HepG2 (cell line): Measurements from ENCODE around the gene TAF6. TPM values are rescaled to one million over a fixed set of nuclear protein-coding genes. Genes with fewer than 3 reads are reported as not detected.

Experiments used
- EP300 ChIP-seq, 3 experiments: sonication (generic) in 1 of 3; formaldehyde crosslinking in 1 of 3; IDR thresholded peaks; 2 replicates each; pipeline versions ENCODE4 v1.5.1 to v1.6.1; 2011 to 2020; ENCODE audit warnings: low read depth in 2 of 3, low read length in 2 of 3, borderline replicate concordance in 1 of 3, improper control_type of control experiment in 1 of 3, mild to moderate bottlenecking in 1 of 3, missing genetic modification reagents in 1 of 3, moderate library complexity in 1 of 3
- HOXA7 ChIP-seq: sonication (generic); formaldehyde crosslinking; IDR thresholded peaks from 2 replicates; pipeline ENCODE4 v1.8.1; 2022; ENCODE audit warnings: mild to moderate bottlenecking, missing genetic modification reagents, moderate library complexity
- MTA3 ChIP-seq: sonication (generic); formaldehyde crosslinking; IDR thresholded peaks from 2 replicates; pipeline ENCODE4 v1.4.0; 2020; ENCODE audit warnings: missing genetic modification reagents
- NAIF1 ChIP-seq: sonication (generic); formaldehyde crosslinking; IDR thresholded peaks from 2 replicates; pipeline ENCODE4 v1.5.0; 2020; ENCODE audit warnings: mild to moderate bottlenecking, missing genetic modification reagents, borderline replicate concordance
- NR2F2 ChIP-seq: IDR thresholded peaks from 2 replicates; pipeline ENCODE4 v1.6.1; 2012; ENCODE audit warnings: low read depth, inconsistent platforms, borderline replicate concordance
- RNF2 ChIP-seq: fragments of 450-650 bp; conservative IDR thresholded peaks from 2 replicates; pipeline ENCODE4 v1.6.1; 2016; ENCODE audit warnings: low read depth
- SKI ChIP-seq: fragments of 450-650 bp; IDR thresholded peaks from one replicate; pipeline ENCODE4 v1.6.1; 2018; ENCODE audit warnings: mild to moderate bottlenecking; ENCODE audit not compliant: partially characterized antibody
- ZNF275 ChIP-seq: sonication (generic); formaldehyde crosslinking; IDR thresholded peaks from 2 replicates; pipeline ENCODE4 v1.8.0; 2022; ENCODE audit warnings: missing genetic modification reagents, mild to moderate bottlenecking, inconsistent platforms, borderline replicate concordance
- ZNF563 ChIP-seq: sonication (generic); formaldehyde crosslinking; IDR thresholded peaks from 2 replicates; pipeline ENCODE4 v1.8.0; 2022; ENCODE audit warnings: mild to moderate bottlenecking, moderate library complexity, missing genetic modification reagents
- ZNF598 ChIP-seq: sonication (generic); formaldehyde crosslinking; IDR thresholded peaks from 2 replicates; pipeline ENCODE4 v1.5.1; 2020; ENCODE audit warnings: mild to moderate bottlenecking, missing genetic modification reagents, borderline replicate concordance
- ZNF710 ChIP-seq: sonication (generic); formaldehyde crosslinking; IDR thresholded peaks from 2 replicates; pipeline ENCODE4 v1.5.0; 2020; ENCODE audit warnings: mild to moderate bottlenecking, missing genetic modification reagents, borderline replicate concordance
- polyA plus RNA-seq, 8 experiments: library from polyadenylated mRNA; depleted of rRNA in 3 of 8; stranded (reverse) in 7 of 8; unstranded in 1 of 8; fragments of >200 nt; fragmentation: Illumina TruSeq in 4 of 8; extraction: Trizol in 4 of 8; gene quantifications; 2 replicates each; pipeline versions ENCODE4 v1.2.1 to v1.2.3, GENCODE V29; 2011 to 2016; ENCODE audit warnings: low read depth in 4 of 8, missing spikeins in 1 of 8, mixed read lengths in 1 of 8; ENCODE audit not compliant: insufficient read depth in 1 of 8
- total RNA-seq, 5 experiments: library from RNA; depleted of rRNA; stranded (reverse); fragments of >200 nt; fragmentation: Illumina TruSeq; extraction: Trizol; gene quantifications; 2 replicates each; pipeline ENCODE4 v1.2.3, GENCODE V29; 2016; ENCODE audit warnings: low read depth in 1 of 5
- TF ChIP-seq, protein P1 (sequence below): sonication (generic); formaldehyde crosslinking; conservative IDR thresholded peaks from 2 replicates; pipeline ENCODE4 v1.4.0; 2020; ENCODE audit warnings: missing genetic modification reagents
- TF ChIP-seq, protein P2 (sequence below): sonication (generic); formaldehyde crosslinking; IDR thresholded peaks from 2 replicates; pipeline ENCODE4 v1.5.0; 2020; ENCODE audit warnings: missing genetic modification reagents
- TF ChIP-seq, protein P3 (sequence below): sonication (generic); formaldehyde crosslinking; IDR thresholded peaks from 2 replicates; pipeline ENCODE4 v1.4.0; 2020; ENCODE audit warnings: low read depth, mild to moderate bottlenecking, missing genetic modification reagents
- TF ChIP-seq, protein P4 (sequence below): sonication (generic); formaldehyde crosslinking; IDR thresholded peaks from 2 replicates; pipeline ENCODE4 v1.4.0; 2020; ENCODE audit warnings: mild to moderate bottlenecking, low read depth, missing genetic modification reagents
- TF ChIP-seq, protein P5 (sequence below): sonication (generic); formaldehyde crosslinking; IDR thresholded peaks from 2 replicates; pipeline ENCODE4 v1.8.0; 2022; ENCODE audit warnings: missing genetic modification reagents, mild to moderate bottlenecking, moderate library complexity, borderline replicate concordance

Gene TAF6
- total and polyA plus RNA-seq, 2 of the 13 experiments (the other 11 are each of a cell fraction or from before 2014, with no cell fraction given), result 12.9 to 18.8 TPM

- TF ChIP-seq HOXA7 (CRISPR knock-in tag), result no peak
- TF ChIP-seq ZNF563, result no peak; the same call in 1 of the 2 replicates
- TF ChIP-seq, protein P1, sequence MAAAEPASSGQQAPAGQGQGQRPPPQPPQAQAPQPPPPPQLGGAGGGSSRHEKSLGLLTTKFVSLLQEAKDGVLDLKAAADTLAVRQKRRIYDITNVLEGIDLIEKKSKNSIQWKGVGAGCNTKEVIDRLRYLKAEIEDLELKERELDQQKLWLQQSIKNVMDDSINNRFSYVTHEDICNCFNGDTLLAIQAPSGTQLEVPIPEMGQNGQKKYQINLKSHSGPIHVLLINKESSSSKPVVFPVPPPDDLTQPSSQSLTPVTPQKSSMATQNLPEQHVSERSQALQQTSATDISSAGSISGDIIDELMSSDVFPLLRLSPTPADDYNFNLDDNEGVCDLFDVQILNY (CRISPR knock-in tag), result no peak
- TF ChIP-seq ZNF275, result peak; percentile 40; the same call in 1 of the 2 replicates
- TF ChIP-seq, protein P2, sequence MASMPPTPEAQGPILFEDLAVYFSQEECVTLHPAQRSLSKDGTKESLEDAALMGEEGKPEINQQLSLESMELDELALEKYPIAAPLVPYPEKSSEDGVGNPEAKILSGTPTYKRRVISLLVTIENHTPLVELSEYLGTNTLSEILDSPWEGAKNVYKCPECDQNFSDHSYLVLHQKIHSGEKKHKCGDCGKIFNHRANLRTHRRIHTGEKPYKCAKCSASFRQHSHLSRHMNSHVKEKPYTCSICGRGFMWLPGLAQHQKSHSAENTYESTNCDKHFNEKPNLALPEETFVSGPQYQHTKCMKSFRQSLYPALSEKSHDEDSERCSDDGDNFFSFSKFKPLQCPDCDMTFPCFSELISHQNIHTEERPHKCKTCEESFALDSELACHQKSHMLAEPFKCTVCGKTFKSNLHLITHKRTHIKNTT, result no peak
- TF ChIP-seq, protein P3, sequence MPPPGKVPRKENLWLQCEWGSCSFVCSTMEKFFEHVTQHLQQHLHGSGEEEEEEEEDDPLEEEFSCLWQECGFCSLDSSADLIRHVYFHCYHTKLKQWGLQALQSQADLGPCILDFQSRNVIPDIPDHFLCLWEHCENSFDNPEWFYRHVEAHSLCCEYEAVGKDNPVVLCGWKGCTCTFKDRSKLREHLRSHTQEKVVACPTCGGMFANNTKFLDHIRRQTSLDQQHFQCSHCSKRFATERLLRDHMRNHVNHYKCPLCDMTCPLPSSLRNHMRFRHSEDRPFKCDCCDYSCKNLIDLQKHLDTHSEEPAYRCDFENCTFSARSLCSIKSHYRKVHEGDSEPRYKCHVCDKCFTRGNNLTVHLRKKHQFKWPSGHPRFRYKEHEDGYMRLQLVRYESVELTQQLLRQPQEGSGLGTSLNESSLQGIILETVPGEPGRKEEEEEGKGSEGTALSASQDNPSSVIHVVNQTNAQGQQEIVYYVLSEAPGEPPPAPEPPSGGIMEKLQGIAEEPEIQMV, result no peak
- TF ChIP-seq NR2F2, result peak; percentile 24; the same call in 1 of the 2 replicates
- TF ChIP-seq, protein P4, sequence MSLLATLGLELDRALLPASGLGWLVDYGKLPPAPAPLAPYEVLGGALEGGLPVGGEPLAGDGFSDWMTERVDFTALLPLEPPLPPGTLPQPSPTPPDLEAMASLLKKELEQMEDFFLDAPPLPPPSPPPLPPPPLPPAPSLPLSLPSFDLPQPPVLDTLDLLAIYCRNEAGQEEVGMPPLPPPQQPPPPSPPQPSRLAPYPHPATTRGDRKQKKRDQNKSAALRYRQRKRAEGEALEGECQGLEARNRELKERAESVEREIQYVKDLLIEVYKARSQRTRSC (CRISPR knock-in tag), result no peak
- TF ChIP-seq MTA3, result no peak
- no peak for TF ChIP-seq SKI
- peak in 1 of 2 experiments; percentile 100; a peak in 1 of 4 replicates for TF ChIP-seq EP300 (IDR thresholded peaks at IDR 0.05; ENCODE audit: low read depth in 2 of 2, low read length in 2 of 2)
- peak; percentile 8; the same call in 1 of the 2 replicates for TF ChIP-seq EP300 (CRISPR knock-in tag; IDR thresholded peaks at IDR 0.05; ENCODE audit: borderline replicate concordance)
- peak; percentile 58; the same call in 1 of the 2 replicates for TF ChIP-seq NAIF1 (CRISPR knock-in tag)
- TF ChIP-seq, protein P5, sequence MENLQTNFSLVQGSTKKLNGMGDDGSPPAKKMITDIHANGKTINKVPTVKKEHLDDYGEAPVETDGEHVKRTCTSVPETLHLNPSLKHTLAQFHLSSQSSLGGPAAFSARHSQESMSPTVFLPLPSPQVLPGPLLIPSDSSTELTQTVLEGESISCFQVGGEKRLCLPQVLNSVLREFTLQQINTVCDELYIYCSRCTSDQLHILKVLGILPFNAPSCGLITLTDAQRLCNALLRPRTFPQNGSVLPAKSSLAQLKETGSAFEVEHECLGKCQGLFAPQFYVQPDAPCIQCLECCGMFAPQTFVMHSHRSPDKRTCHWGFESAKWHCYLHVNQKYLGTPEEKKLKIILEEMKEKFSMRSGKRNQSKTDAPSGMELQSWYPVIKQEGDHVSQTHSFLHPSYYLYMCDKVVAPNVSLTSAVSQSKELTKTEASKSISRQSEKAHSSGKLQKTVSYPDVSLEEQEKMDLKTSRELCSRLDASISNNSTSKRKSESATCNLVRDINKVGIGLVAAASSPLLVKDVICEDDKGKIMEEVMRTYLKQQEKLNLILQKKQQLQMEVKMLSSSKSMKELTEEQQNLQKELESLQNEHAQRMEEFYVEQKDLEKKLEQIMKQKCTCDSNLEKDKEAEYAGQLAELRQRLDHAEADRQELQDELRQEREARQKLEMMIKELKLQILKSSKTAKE (CRISPR knock-in tag), result no peak
- no peak for TF ChIP-seq RNF2
- TF ChIP-seq ZNF710 (CRISPR knock-in tag), result no peak
- no peak for TF ChIP-seq ZNF598 (CRISPR knock-in tag)
These were observed at the start of gene TAF6, which contains the start of gene CNPY4 (continued) for GRCh38 chr7:100119072-100119969.
